Hepatocyte (in vitro differentiated cells): ENCODE measurements around the gene RAD50. TPM values are rescaled to one million over a fixed set of nuclear protein-coding genes. Genes with fewer than 3 reads are reported as not detected.

Source experiments
- DNase-seq: peaks from one replicate; pipeline ENCODE4 v3.0.0-alpha.2; 2016; ENCODE audit warnings: low spot score
- H2AFZ ChIP-seq: fragments of 200-600 bp; sonication (generic); 2 replicates; pipeline ENCODE4 v1.6.0; 2016; ENCODE audit warnings: antibody characterized with exemption, mild to moderate bottlenecking
- H3K27ac ChIP-seq: fragments of 200-600 bp; sonication (generic); 2 replicates; pipeline ENCODE4 v1.5.1; 2016; ENCODE audit warnings: mild to moderate bottlenecking
- H3K27me3 ChIP-seq: fragments of 200-600 bp; sonication (generic); 2 replicates; pipeline ENCODE4 v1.6.1; 2016
- H3K36me3 ChIP-seq: fragments of 200-600 bp; sonication (generic); replicated peaks from 2 replicates; pipeline ENCODE4 v1.5.1; 2016; ENCODE audit warnings: low read depth; ENCODE audit not compliant: insufficient read depth
- H3K4me1 ChIP-seq: fragments of 200-600 bp; sonication (generic); 2 replicates; pipeline ENCODE4 v1.5.1; 2016; ENCODE audit warnings: mild to moderate bottlenecking, moderate library complexity; ENCODE audit not compliant: insufficient read depth
- H3K4me2 ChIP-seq: fragments of 200-600 bp; sonication (generic); 2 replicates; pipeline ENCODE4 v1.6.0; 2016
- H3K4me3 ChIP-seq: fragments of 200-600 bp; sonication (generic); 2 replicates; pipeline ENCODE4 v1.5.1; 2016; ENCODE audit warnings: mild to moderate bottlenecking
- H3K79me2 ChIP-seq: fragments of 200-600 bp; sonication (generic); 2 replicates; pipeline ENCODE4 v1.6.0; 2017; ENCODE audit warnings: mild to moderate bottlenecking
- H3K9me2 ChIP-seq: fragments of 200-600 bp; sonication (generic); replicated peaks from 2 replicates; pipeline ENCODE4 v1.6.0; 2017; ENCODE audit warnings: mild to moderate bottlenecking; ENCODE audit not compliant: insufficient read depth
- H3K9me3 ChIP-seq: fragments of 200-600 bp; sonication (generic); 2 replicates; pipeline ENCODE4 v1.5.1; 2016; ENCODE audit warnings: low read depth, mild to moderate bottlenecking
- H4K20me1 ChIP-seq: fragments of 200-600 bp; sonication (generic); 2 replicates; pipeline ENCODE4 v1.6.0; 2016; ENCODE audit warnings: mild to moderate bottlenecking; ENCODE audit not compliant: insufficient read depth, poor library complexity, severe bottlenecking
- EZH2 ChIP-seq: fragments of 200-600 bp; sonication (generic); IDR thresholded peaks from 2 replicates; pipeline ENCODE4 v1.6.1; 2016; ENCODE audit warnings: antibody characterized with exemption, mild to moderate bottlenecking, borderline replicate concordance
- EZH2phosphoT487 ChIP-seq: fragments of 200-600 bp; sonication (generic); IDR thresholded peaks from one replicate; pipeline ENCODE4 v1.6.1; 2018; ENCODE audit warnings: antibody characterized with exemption, mild to moderate bottlenecking, low read depth, moderate library complexity; ENCODE audit not compliant: unreplicated experiment, severe bottlenecking
- WGBS: methylation state at CpG from one replicate; pipeline ENCODE4 v1.1.6; 2016; ENCODE audit warnings: low lambda C conversion rate; ENCODE audit errors: missing lambda C conversion rate; 5-methylcytosine and 5-hydroxymethylcytosine counted together
- polyA plus RNA-seq: library from polyadenylated mRNA; unstranded; fragments of >200 nt; fragmentation: Nextera tagmentation; extraction: Ambion mirVana; gene quantifications from 2 replicates; pipeline ENCODE4 v1.2.1, GENCODE V29; 2016
- total RNA-seq: library from RNA; depleted of rRNA; stranded (reverse); fragments of >200 nt; gene quantifications from 2 replicates; pipeline ENCODE4 v1.2.3, GENCODE V29; 2014
- TF ChIP-seq, protein P1 (sequence below): fragments of 200-600 bp; sonication (generic); IDR thresholded peaks from 2 replicates; pipeline ENCODE4 v1.5.1; 2016; ENCODE audit warnings: antibody characterized with exemption, mild to moderate bottlenecking; ENCODE audit not compliant: poor library complexity

Gene RAD50
- total and polyA plus RNA-seq, 2 experiments from 2014 or later: 27.0 to 28.1 TPM

DNA sequence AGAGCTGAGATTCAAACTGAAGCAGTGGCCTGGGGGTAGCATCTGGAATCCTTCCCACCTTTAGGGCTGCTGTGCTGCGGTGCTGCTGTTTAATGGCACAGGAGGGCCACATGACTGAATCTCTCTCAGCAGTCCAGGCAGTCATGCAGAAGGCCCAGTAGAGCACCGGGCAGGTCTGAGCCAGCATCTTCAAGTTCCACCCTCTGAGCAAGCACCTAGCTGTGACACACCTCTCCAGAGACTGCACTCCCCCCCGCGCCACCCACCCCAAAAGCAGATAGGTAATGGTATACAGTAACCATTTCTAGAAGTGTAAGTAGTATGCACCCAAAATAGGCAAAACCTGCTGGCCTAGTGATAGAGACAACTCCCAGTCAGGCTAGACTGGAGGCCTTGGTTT lies 125.2 kb downstream of the RAD50 start:
- Histone ChIP-seq H2AFZ (no peak overlapping the region), H3K27me3 (no peaks in the 10 kb centered on the region), H3K36me3 (no peaks in the 10 kb centered on the region), H4K20me1 (no peaks in the 10 kb centered on the region), H3K4me3 (no peak overlapping the region), H3K9me2 (no peaks in the 10 kb centered on the region), H3K9me3 (no peaks in the 10 kb centered on the region), H3K79me2 (no peaks in the 10 kb centered on the region), H3K27ac (no peak overlapping the region), H3K4me1 (peaks cover 1% of the 10 kb centered on the region), H3K4me2 (no peak overlapping the region)
- DNase-seq: no peak
- TF ChIP-seq, protein P1, sequence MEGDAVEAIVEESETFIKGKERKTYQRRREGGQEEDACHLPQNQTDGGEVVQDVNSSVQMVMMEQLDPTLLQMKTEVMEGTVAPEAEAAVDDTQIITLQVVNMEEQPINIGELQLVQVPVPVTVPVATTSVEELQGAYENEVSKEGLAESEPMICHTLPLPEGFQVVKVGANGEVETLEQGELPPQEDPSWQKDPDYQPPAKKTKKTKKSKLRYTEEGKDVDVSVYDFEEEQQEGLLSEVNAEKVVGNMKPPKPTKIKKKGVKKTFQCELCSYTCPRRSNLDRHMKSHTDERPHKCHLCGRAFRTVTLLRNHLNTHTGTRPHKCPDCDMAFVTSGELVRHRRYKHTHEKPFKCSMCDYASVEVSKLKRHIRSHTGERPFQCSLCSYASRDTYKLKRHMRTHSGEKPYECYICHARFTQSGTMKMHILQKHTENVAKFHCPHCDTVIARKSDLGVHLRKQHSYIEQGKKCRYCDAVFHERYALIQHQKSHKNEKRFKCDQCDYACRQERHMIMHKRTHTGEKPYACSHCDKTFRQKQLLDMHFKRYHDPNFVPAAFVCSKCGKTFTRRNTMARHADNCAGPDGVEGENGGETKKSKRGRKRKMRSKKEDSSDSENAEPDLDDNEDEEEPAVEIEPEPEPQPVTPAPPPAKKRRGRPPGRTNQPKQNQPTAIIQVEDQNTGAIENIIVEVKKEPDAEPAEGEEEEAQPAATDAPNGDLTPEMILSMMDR: no peak
- no peak for TF ChIP-seq EZH2phosphoT487
- no peak for TF ChIP-seq EZH2
- WGBS: 94% methylated on average over 4 of the region's 4 CpGs

DNA sequence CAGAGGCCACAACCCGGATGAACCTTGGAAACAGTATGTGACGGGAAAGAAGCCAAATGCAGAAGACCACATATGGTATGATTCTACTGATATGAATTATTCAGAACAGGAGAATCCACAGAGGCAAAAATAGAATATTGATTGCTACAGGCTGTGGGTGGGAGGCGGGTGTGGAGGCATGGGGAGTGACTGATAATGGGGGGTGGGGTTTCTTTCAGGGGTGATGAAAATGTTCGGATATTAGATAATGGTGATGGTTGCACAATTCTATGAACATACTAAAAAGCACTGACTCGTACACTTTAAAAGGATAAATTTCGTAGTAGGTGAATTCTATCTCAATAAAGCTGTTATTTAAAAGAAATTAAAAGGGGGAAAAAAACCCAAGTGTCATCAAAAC lies 127.7 kb downstream of the RAD50 start:
- no peaks in the 10 kb centered on the region for H3K4me1 ChIP-seq
- 95% methylated on average over 6 of the region's 6 CpGs for WGBS

DNA sequence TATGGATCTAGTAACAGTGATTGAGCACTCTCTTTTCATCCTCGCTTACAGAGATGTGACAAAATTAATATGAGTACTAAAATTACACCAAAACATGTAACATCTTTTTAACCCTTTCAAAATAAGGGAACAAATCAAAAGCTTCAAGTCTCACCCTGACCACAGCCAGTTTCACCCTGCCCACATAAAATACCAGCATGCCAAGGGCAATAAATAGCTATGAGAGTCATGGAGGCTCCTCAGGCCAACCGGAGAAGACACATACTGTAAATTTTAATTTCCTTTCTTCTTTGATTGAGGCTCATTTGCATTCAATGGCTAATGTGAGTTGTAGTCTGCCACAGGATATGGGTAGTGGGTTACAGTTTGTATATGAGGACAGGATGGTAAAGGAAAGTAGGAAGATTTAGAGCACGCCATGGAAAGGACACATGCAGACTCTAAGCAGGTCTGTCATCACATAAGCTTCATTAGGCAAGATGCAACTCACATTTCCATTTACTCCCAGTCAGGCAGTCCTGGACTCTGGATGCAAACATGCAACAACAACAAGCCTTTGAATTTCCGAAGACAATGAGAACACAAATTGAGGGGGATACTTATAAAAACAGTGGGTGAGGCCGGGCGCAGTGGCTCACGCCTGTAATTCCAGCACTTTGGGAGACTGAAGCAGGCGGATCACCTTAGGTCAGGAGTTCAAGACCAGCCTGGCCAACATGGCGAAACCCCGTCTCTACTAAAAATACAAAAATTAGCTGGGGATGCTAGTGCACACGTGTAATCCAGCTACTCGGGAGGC lies 128.3 kb downstream of the RAD50 start:
- H3K9me3 ChIP-seq: no peaks in the 10 kb centered on the region
- H3K9me2 ChIP-seq: no peaks in the 10 kb centered on the region
- DNase-seq: no peak
- TF ChIP-seq EZH2: no peak
- TF ChIP-seq, protein P1: no peak
- TF ChIP-seq EZH2phosphoT487: no peak
- H3K27me3 ChIP-seq: no peaks in the 10 kb centered on the region
- WGBS: 95% methylated on average over 12 of the region's 12 CpGs
- no peaks in the 10 kb centered on the region for H3K79me2 ChIP-seq
- H4K20me1 ChIP-seq: no peaks in the 10 kb centered on the region
- H3K4me2 ChIP-seq: no peak overlapping the region
- no peak overlapping the region for H3K27ac ChIP-seq
- no peaks in the 10 kb centered on the region for H3K36me3 ChIP-seq
- no peak overlapping the region for H3K4me3 ChIP-seq
- H3K4me1 ChIP-seq: no peaks in the 10 kb centered on the region
- no peak overlapping the region for H2AFZ ChIP-seq

More for the DNA sequence above, 127.7 kb downstream of the RAD50 start:
- no peaks in the 10 kb centered on the region for H3K36me3 ChIP-seq
- H2AFZ ChIP-seq: no peak overlapping the region
- DNase-seq: no peak
- H3K9me2 ChIP-seq: no peaks in the 10 kb centered on the region
- no peak overlapping the region for H3K27ac ChIP-seq
- TF ChIP-seq EZH2: no peak
- TF ChIP-seq, protein P1: no peak
- no peak for TF ChIP-seq EZH2phosphoT487
- no peaks in the 10 kb centered on the region for H3K79me2 ChIP-seq
- H4K20me1 ChIP-seq: no peaks in the 10 kb centered on the region
- H3K9me3 ChIP-seq: no peaks in the 10 kb centered on the region
- H3K27me3 ChIP-seq: no peaks in the 10 kb centered on the region
- H3K4me2 ChIP-seq: no peak overlapping the region
- no peak overlapping the region for H3K4me3 ChIP-seq
